AG09309 (cell line): Measurements from ENCODE around the gene RBBP5.

Source experiments
- DNase-seq: peaks from one replicate; pipeline ENCODE4 v3.0.0-alpha.2; 2010; ENCODE audit warnings: low read depth
- H3K4me3 ChIP-seq: 2 replicates; pipeline ENCODE4 v1.5.1; 2011; ENCODE audit warnings: mild to moderate bottlenecking, low read depth, low read length, moderate library complexity; ENCODE audit not compliant: control insufficient read depth
- CTCF ChIP-seq: IDR thresholded peaks from 2 replicates; pipeline ENCODE4 v1.5.1; 2011; ENCODE audit warnings: mild to moderate bottlenecking, low read depth, low read length, inconsistent platforms; ENCODE audit not compliant: insufficient read depth, control insufficient read depth; ENCODE audit errors: missing control alignments

The RBBP5 gene

GRCh38 chr1:205056956-205057568, 64.7 kb downstream of the RBBP5 start:
- H3K4me3 ChIP-seq, result no peak overlapping the region
- no peak for DNase-seq
- no peak for TF ChIP-seq CTCF

DNA sequence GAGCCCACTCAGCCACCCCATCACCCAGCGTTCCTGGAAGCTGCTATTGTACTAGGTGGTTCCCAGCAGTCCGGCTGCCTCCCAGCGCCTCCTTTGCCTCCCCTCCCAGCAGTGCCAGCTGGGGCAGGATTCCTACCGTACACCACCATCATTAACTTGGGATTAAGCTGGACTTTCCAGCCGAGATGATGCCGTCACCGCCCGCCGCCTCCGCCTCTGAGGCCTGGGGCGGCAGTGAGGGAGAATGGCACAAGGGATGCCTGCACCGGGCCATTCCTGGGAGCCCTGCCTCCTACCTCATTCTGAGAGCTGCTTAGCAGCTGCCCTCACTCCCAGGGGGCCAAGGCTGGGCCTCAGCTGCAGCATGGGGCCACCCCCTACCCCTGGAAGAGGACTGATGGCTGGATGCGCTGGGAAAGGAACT, 65.6 kb downstream of the RBBP5 start:
- DNase-seq, result no peak
- TF ChIP-seq CTCF, result no peak
- H3K4me3 ChIP-seq, result no peak overlapping the region

DNA sequence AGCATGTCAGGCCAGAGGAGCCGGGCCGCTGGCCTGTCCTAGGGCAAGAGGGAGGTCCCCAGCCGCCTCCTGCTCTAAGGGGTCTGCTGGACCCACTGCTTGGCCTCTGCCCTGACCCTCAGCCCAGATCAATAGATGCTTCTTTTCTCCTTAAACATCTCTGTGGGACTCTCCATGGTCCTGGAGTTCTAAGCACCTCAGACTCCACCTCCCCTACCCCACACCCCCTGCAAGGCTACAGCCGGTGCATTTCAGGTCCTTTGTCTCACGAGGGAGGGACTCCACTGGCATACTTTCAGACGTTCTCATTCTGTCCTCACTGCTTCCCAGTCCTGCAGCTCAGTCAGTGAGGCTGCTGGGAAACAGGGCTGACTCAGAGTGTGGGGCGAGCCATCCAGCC, 67.8 kb downstream of the RBBP5 start:
- TF ChIP-seq CTCF, result no peak
- DNase-seq, result no peak
- H3K4me3 ChIP-seq, result no peak overlapping the region

DNA sequence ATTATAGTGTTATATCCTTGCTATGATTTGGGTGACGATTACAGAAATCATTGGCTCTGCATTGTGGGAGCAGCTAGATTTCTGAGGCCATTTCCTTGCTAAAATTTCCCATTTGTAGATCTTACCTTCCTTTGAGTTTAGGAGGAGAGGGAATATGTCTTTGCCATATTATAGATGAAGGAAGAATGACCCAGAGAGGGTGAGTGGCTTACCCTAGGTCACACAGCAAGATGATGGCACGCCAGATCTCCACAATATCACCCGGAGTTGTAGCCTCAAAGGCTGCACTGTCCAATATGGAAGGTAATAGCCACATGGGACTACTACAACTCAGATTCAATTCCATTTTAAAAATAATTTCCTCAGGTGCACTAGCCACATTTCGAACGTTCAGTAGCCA, 68.5 kb downstream of the RBBP5 start:
- no peak for DNase-seq
- TF ChIP-seq CTCF, result no peak
- H3K4me3 ChIP-seq, result no peak overlapping the region

DNA sequence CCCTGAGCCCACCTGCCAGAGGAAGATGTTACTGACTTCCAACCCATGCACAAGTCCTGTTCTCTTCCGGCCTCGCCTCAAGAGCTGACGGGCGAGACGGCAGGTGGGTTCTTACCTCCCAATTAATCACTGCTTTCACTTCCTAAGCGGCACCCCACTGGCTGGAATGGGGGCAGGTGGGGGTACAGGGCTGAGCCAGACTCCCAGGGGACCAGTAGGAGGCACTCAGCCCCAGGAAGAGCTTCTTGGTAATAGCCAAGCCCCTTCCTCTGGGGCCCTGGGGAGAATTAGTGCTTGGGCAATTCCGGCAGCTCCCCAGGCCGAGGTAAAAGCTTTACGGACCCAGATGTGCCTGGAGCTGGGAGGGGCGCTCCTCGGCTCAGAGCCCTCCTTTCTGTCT, 69.1 kb downstream of the RBBP5 start:
- DNase-seq, result no peak
- no peak for TF ChIP-seq CTCF
- no peak overlapping the region for H3K4me3 ChIP-seq

- no peak for TF ChIP-seq CTCF
- DNase-seq, result no peak
- no peak overlapping the region for H3K4me3 ChIP-seq
These were observed 72.3 kb downstream of the RBBP5 start for GRCh38 chr1:205049479-205049878.

GRCh38 chr1:205048382-205048781, 73.4 kb downstream of the RBBP5 start:
- no peak for DNase-seq
- no peak overlapping the region for H3K4me3 ChIP-seq
- no peak for TF ChIP-seq CTCF
